GM12891 (cell line): ENCODE data around the gene MMP15.

Experiments
- DNase-seq: peaks from one replicate; pipeline ENCODE4 v3.0.0; 2011; ENCODE audit warnings: low spot score; ENCODE audit not compliant: insufficient read length
- FAIRE-seq: peaks from 2 replicates; lab custom pipeline; 2011; peaks lifted over from hg19 to GRCh38; lab: Jason Lieb, UNC
- PAX5 ChIP-seq: IDR thresholded peaks from 2 replicates; pipeline ENCODE4 v1.6.1; 2011; ENCODE audit warnings: low read length, moderate library complexity, mild to moderate bottlenecking; ENCODE audit not compliant: insufficient read depth, severe bottlenecking
- POLR2A ChIP-seq: IDR thresholded peaks from 2 replicates; pipeline ENCODE4 v1.6.1; 2011; ENCODE audit warnings: low read depth, low read length, control low read depth
- POLR2AphosphoS5 ChIP-seq: IDR thresholded peaks from 2 replicates; pipeline ENCODE4 v1.6.1; 2011; ENCODE audit warnings: low read depth, low read length, control low read depth
- POU2F2 ChIP-seq: IDR thresholded peaks from 2 replicates; pipeline ENCODE4 v1.6.1; 2011; ENCODE audit warnings: low read depth, mild to moderate bottlenecking, control low read depth, low read length, moderate library complexity
- SPI1 ChIP-seq: IDR thresholded peaks from 2 replicates; pipeline ENCODE4 v1.6.1; 2011; ENCODE audit warnings: low read depth, low read length, control low read depth
- TAF1 ChIP-seq: IDR thresholded peaks from 2 replicates; pipeline ENCODE4 v1.6.1; 2011; ENCODE audit warnings: low read depth, low read length, control low read depth

MMP15 gene

DNA sequence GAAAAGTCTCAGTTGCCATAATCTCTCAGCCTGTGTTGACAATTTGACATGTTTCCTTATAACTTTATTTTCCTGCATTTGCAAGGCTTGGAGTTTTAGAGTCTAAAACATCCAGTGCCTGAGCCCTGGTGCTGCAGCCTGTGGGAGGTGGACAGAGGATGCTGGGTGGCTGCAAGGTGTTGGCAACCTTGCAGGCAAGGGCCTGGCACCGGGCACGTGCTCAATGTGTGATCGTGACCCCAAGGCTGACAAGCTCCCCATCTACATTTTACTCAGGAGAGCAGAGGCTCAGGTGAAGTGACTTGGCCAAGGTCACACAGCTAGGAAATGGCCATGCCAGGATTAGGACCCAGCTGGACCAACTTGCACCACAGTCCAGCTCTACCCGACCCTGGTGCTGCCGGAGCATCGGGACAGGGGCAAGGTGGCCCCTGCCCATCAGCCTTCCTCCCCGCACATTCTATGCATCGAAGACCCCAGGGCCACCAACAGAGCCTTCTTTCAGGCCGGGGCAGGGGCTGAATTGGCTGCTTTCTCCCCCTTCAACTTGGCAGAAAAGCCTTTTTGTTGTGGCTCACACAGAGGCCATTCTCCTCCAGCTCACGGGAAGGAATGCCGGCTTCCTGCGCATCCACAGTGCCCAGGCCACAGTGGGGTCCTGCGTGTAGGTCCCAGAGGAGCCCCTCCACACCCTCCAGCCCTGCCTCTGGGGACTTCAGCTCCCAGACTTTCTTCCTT lies 23.1 kb downstream of the MMP15 start:
- no peak for DNase-seq
- no peak for FAIRE-seq
- TF ChIP-seq POLR2AphosphoS5 (no peak), PAX5 (no peak), TAF1 (no peak), SPI1 (no peak), POLR2A (no peak), POU2F2 (no peak)

DNA sequence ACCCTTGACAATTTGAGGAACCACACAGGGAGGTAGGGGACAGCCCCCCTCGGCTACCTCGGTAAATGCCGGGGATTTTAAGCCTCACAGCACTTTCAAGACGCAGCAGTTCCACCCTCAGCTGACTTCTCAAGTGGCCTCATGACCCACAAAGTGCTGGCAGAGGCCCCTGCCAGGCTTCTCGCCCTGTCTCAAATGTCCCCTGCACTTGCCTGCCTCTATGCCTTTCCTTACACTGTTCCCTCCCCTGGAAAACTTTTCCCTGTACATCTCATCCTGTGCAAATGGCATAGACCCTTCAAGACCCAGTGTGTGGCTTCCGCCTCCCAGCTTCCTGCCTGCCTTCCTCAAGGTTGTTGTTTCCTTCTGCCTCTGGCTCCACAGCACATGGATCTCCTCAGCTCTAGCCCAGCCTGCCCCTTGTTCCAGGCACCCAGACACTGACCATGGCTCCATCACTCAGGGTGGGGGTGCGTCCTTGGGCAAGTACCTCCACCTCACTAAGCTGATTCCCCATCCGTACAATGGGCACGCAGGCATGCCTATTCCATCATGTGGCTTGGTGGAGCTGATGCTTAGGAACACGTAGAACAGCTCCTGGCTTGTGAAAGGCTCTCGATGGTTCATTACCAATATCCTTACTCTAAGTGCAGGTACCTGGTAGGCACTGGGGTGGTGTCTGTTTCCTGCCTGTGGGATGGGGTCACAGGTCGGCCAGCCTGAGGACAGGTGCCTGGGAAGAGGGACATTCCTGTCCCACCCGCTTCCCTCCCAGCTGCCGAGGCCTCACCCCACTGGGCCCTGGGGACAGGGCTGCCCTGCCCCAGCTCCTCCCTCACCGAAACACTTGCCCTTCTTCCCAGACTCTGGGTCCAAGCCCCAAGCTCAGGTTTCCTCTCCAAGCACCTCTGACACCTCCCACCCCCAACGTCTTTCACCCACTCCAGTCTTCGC lies 24.0 kb downstream of the MMP15 start:
- no peak for FAIRE-seq
- DNase-seq = no peak
- TF ChIP-seq TAF1 (no peak), SPI1 (no peak), PAX5 (no peak), POU2F2 (no peak), POLR2AphosphoS5 (no peak), POLR2A (no peak)

DNA sequence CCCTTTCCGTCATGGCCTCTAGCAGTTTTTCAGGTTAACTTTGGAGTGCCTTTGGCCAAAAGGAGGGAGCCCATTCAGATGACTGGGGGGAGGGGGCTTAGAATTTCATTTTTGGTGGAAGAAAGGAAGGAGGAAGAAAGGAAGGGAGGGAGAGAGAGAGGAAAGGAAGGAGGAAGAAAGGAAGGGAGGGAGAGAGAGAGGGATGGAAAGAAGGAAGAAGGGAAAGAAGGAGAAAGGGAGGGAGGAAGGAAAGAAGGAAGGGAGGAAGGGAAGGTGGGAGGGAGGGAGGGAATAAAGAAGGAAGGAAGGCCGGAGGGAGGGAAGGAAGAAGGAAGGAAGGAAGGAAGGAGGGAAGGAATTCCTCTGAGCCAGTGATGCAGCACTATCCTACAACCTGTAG lies 25.7 kb downstream of the MMP15 start:
- TF ChIP-seq POU2F2 = no peak
- no peak for TF ChIP-seq TAF1
- no peak for TF ChIP-seq POLR2AphosphoS5
- no peak for TF ChIP-seq PAX5
- TF ChIP-seq POLR2A = no peak
- TF ChIP-seq SPI1 = no peak
- FAIRE-seq = no peak

DNA sequence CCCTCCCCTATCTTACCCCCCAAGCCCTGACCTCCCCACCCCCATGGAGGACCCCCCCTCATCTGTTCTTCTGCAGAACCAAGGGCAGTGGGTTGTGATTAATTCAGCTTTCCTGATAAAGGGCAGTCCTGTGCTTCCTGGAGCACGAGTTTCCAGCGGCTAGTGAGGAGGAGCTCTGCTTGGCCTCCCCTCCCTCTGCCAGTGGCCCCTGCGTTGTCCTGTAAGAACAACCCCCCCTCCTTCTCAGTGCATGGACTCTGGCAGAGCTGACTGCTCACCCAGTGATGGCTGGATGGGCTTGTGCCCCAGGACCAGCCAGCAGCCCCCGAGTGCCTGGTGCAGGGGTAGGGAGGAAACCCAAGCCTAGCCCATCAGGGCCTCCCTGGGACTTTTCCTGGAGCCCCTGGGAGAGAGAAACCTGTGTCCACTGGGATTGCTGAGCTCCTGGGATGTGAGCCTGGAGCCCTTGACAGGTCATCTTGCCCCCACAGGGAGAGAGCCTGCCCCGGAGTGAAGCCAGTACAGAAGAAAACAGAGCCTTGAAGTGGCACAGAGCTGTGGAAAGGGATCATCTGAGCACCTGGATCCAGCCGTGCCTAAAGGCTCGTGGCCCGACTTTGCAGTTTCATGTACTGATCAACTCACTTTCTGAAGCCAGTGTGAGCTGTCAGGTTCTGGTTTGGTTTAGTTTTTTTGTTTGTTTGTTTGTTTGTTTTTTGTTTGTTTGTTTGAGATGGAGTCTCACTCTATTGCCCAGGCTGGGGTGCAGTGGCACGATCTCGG lies 26.5 kb downstream of the MMP15 start:
- TF ChIP-seq POU2F2 (no peak), POLR2A (no peak), TAF1 (no peak), POLR2AphosphoS5 (no peak), SPI1 (no peak), PAX5 (no peak)
- no peak for DNase-seq
- FAIRE-seq = no peak

More for the DNA sequence above, 25.7 kb downstream of the MMP15 start:
- DNase-seq = no peak

DNA sequence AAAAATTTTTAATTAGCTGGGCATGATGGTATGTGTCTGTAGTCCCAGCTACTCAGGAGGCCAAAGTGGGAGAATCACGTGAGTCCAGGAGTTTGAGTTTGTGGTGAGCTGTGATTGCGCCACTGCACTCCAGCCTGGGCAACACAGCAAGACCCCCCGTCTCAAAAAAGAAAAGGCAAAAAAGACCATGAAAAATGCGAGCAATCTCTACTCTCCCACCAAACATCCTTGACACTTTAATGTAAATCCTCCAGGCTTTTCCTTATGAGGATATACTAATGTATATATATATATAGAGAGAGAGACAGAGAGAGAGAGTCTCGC lies 28.1 kb downstream of the MMP15 start:
- DNase-seq (no peak), FAIRE-seq (no peak)
- TF ChIP-seq SPI1 (no peak), TAF1 (no peak), PAX5 (no peak), POU2F2 (no peak), POLR2AphosphoS5 (no peak), POLR2A (no peak)

DNA sequence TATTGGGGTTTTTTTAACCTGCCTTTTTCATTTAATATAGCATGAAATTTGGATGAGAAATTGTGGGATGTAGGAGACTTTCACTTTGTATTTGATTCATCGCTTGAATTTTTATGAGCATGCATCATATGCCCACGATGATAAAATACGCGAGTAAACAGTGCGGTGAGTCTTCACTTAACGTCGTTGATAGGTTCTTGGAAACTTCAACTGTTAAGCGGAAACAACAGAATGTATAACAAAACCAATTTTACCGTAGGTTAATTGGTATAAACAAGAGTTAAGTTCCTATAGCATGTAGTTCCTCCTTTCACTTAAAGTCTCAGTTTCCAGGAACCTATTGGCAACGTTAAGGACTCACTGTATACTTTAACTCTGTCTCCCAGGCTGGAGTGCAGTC lies 28.7 kb downstream of the MMP15 start:
- DNase-seq (no peak), FAIRE-seq (no peak)
- TF ChIP-seq TAF1 (no peak), SPI1 (no peak), POLR2AphosphoS5 (no peak), POU2F2 (no peak), POLR2A (no peak), PAX5 (no peak)

DNA sequence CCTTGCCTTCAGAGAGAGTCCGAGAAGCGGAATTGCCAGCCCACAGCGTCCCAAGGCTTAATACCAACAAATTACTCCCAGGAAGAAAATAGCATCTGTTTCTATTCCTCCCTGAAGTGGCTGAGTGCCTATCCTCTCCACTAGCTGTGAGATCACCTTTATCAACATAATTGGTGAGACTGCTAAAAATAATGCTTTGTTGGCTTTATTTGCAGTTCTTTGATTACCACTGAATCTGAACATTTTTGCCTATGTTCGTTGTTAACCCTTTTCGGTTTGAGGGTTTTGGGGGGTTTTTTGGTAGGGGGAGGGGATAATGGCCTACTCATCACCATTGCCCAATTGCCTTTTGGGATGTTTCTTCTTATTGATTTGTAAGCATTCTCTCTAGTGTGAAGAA lies 31.0 kb downstream of the MMP15 start:
- DNase-seq = no peak
- no peak for FAIRE-seq
- TF ChIP-seq SPI1 (no peak), TAF1 (no peak), PAX5 (no peak), POLR2A (no peak), POU2F2 (no peak), POLR2AphosphoS5 (no peak)

DNA sequence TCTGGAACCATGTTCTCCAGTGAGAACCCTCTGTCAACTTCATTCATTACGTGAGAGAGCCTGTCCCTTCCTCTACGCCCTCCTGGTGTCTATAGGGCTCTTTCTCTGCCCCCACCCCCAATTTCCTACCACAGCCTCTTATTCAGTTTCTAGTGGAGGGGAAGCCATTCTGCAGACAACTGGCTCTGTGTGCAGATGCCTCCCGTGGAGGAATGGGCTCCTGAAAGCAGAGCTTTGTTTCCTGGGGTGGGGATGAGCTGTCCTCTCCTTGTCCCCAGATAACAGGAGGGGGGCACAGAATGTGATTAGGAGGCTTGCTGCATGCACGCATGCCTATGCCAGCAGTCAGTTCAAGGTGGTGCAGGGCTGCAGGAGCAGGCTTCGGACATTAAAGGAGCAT lies 31.6 kb downstream of the MMP15 start:
- DNase-seq (no peak), FAIRE-seq (no peak)
- no peak for TF ChIP-seq POLR2AphosphoS5
- no peak for TF ChIP-seq POLR2A
- no peak for TF ChIP-seq TAF1
- TF ChIP-seq PAX5 = no peak
- no peak for TF ChIP-seq POU2F2
- no peak for TF ChIP-seq SPI1

DNA sequence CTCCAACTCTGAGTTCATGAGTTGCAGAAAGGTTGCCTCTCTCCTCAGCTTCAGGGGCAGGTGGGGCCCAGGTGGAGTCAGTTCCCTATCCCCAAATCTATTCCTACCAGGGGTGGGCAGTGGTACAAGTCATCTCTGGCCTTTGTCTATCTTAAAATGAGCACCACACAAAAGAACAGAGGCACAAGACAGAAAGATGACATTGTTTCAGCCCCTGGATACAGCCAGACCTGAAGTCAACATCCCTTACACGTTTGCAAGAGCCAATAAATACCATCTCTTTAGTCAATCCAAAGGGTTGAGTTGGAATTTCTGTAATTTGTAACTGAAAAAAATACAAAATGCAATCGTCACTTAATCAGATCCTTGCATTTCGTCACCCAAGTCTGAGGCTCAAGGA lies 32.2 kb downstream of the MMP15 start:
- DNase-seq (no peak), FAIRE-seq (no peak)
- TF ChIP-seq POLR2AphosphoS5 (no peak), POLR2A (no peak), TAF1 (no peak), PAX5 (no peak), SPI1 (no peak), POU2F2 (no peak)
